Stimulated activated CD4-positive, alpha-beta T cell treated with anti-CD3 and anti-CD28 coated beads, Interleukin-2, amount 100 ng/mL, for 24 hours (primary cell): ENCODE measurements around the gene NEMP2.
"Not testable (repeated sequence)": the region's sequence is repeated elsewhere in the genome, so short reads cannot be mapped to it uniquely, and the experiment has no call there.

Source experiments
- DNase-seq, 2 donors: peaks; one replicate each; pipeline ENCODE4 v3.0.0-alpha.2; 2020

NEMP2 gene

DNA sequence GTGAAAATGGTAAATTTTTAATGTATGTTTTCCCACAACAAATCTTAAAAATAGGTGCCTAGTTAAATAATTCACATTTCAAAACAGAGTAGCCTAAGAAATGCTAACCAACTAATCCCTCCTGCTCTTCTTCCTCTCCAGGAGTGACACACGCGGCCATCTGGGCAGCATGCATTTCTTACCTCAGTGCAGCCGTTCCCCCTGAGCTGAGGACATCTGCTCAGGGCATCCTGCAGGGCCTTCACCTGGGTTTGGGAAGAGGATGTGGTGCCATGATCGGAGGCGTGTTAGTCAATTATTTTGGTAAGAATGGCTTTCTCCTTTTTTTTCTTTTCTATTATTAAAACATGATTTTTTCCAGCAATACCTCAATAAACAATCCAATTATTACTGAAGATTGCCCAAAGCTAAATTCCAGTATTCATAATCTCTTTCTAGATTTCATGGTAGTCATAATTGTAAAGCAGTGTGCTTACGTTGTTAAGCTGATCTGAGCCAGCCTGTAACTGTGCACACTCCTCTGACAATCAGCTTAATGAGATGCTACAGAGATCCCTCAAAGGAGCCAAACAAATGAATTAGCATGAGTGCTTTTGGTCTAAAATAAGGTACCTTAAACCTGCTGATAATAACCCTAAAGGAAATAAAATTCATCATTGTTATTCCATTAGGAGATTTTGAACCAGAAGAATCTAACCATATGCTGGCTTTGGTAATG lies 45.8 kb downstream of the NEMP2 start:
- DNase-seq, result no peak

DNA sequence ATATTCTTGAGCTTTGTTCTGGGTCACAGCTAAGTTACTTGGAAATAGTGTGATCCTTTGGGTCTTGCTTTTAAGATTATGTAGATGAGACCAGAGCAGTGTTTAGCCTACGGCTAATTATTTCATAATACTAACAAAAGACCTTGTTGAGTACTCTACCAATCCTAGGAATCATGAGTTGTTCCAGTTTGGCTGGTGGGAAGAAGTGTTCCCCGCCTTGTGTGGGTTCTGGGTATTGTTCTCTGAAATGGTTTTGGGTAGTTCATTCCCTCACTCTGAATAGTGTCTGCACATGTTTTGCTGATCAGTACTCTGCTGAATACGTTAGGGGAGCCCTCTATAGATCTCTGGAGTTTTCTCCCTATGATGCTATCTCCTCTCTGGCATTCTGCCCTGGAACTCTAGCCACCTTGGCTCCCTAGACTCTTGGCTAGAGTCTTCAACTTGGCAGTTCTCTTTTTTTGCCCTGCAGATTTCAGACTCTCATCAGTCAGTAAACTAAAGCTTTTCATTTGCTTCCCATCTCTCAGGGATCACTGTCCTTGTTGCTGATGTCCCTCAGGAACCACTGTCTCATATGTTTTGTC lies 48.4 kb downstream of the NEMP2 start:
- no peak for DNase-seq

DNA sequence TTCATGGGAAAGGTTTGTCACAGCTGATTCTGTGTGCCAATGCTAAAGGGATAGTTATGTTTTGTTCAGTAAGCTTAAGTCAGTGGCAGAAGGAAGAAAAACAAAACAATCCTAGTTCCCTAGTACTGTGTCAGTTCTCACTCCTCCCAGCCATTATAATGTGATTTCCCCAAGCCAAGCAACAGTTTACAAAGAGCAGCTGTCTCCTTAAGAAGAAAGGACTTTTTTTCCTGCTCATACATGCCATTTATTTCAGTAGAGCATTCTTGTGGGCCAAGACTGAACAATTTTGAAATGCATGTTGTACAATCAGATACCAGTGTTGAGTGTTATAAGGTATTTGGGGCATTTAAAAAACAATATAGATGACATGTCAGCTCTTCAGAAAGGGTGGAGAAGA lies 52.1 kb downstream of the NEMP2 start:
- DNase-seq, result no peak

DNA sequence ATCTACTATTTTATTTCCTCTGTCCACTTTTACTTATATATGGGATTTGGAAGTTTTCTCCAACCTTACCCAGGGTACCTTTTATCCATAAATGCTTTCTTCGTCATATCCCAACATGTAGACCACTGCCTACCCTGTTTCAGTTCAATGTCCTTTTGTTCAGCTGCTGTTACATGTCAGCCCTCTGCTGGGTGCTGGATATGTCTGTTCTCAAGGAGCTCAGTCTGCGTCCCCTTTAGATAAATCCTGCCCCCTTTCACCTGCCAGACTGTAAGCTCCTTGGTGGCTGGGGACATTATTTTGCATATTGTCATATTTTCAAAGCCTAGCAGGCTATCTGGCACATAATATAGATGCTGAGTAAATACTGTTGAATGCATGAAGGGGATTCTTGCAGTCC lies 53.2 kb downstream of the NEMP2 start:
- no peak for DNase-seq

DNA sequence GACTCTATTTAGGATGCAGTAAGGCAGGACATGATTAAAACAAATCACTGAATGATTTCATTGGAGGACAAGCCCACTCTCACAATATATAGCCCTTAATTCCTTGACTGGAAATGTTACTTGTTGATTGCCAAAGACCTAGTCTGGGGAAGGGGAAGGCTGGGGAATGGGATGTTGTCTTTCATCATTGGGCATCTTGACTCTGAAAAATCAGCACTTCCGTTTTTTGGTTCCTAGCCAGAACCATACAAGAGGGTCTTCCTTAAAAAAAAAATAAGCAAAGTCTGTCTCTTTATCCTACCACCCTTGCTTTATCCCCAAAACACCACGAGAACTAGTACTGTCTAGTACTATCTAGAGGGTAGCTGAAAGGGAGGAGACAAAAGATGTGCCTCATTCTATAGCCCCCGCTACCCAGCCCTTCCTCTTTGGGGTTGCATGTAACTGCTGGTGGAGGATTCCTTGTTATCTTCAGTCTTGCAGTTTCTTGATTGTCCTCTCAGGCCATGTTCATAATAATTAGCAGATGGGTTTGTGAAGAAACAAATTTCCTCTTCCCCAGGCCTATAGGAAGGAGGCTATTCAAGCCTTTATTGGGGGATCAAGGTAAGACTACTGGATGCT lies 55.8 kb downstream of the NEMP2 start:
- DNase-seq, result no peak

DNA sequence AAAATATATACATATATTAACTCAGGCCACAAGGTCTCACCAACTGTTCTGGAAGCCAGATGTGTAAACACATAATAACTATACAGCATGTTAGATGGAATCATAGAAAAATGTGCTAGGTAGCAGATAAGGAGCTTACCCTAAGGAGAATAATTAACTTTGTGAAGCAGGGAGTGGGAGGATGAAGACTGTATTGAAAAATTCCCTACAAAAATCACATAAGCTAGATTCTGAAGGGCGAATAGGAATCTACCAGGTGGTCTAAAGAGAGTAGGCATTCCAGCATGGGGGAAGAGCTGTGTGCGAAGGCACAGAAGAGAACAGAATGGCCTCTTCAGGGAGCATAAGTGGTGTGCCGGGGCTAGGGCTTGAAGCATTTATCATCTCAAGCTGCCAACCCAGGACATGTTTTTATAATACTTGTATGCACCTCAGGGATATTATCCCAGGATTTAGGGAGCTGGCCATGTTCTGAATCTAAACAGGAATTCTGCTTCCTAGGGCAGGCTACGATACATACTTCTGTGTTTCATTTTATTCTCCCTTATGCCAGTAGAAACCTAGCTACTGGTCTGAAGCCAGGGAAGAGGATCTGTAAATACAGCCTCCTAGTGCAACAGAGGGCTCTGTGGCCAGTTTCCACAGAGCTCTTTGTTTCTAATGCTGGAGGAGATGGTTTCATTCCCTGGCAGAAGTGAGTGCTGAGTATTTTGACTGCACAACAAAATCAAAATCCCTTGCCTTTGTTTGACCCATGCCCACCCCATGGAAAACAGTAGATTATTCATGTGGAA lies 56.7 kb downstream of the NEMP2 start:
- DNase-seq, result no peak

DNA sequence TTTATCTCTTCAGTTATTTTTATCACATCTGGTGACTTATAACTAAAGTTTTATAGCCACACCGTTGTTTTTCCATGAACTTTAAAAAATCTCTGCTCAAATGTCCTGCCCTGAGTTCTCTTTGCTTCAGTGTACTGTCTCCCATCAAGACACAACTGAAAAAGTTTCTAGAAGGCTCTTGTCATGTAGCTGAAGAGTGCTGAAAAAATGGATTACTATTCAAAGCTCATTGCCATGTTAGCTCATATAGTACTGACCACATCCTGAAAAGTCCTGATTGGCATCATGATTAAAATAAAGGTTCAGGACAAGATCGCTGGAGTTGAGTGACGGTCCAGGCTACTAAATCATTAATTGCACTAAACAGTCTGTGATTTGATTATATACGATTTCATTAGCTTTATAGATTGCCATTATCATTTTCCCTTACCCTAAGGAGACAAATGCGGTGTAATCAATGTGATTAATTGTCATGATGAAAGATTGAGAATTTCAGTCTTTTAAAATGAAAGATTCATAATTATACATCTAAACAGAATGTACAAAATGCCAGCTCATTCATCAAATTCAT lies 64.2 kb downstream of the NEMP2 start:
- DNase-seq, result no peak

DNA sequence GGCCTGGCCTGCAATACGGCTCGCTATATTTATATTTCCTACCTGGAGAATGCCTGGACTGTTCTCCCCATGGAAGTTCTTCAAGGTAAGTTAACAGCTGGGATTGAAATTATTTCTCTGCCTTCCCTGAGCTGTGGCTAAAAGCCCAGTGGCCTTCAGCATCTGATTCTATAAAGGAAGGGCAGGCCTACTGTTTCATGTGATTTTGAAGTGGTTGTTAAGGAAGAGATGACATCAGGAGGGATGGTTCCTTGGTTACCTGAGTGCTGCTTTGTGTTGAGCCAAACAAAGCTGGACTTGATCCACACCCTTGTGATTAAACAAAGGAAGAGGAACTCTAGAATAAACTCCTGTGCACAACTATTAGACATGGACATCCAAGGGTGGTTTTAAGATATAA lies 64.8 kb downstream of the NEMP2 start:
- no peak for DNase-seq

DNA sequence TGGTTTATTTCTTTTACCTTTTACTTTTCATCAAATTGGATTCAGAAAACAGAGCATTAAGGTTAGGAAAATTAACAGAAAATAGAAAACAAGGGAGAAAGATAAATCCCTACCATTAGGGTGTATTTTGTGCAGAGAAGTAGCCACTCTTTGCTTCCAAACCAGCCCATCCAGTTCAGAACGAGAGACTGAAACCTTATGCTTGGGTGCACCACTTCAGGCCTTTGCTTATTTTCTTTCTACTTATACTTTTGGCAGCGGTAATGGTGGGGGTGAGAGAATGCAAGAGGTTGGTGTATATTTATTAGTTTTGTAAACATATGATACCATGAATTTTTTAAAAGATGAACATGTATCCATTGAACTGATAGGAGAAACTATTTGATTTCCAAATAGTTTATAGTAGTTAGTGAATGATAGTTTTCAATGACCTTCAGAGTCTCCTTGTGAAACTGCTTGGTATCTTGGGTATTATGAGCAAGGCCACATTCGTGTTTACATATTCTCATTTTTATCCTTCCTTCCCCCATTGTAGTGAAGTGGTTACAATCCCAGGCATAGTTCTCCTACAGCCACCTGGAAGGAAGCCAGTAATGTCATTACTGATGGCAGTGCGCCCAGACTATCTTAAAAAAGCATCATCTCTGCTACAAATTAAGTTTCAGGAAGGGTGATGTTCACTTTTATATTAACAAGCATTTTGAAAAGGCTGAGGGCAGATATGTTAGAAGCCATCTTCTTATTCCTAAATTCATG lies 65.5 kb downstream of the NEMP2 start:
- no peak for DNase-seq

DNA sequence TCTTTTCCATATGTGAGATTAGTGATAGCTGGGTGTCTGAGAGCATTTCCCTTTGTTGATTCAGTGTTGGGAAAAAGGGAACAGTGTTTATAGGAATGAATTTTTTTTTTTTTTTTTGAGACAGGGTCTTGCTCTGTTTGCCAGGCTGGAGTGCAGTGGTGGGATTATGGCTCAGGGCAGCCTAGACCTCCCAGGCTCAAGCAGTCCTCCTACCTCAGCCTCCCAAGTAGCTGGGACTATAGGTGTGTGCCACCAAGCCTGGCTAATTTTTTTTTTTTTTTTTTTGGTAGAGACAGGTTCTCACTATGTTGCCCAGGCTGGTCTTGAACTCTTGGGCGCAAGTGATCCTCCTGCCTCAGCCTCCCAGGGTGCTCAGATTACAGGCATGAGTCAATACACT lies 66.2 kb downstream of the NEMP2 start:
- DNase-seq, result not testable (repeated sequence)

DNA sequence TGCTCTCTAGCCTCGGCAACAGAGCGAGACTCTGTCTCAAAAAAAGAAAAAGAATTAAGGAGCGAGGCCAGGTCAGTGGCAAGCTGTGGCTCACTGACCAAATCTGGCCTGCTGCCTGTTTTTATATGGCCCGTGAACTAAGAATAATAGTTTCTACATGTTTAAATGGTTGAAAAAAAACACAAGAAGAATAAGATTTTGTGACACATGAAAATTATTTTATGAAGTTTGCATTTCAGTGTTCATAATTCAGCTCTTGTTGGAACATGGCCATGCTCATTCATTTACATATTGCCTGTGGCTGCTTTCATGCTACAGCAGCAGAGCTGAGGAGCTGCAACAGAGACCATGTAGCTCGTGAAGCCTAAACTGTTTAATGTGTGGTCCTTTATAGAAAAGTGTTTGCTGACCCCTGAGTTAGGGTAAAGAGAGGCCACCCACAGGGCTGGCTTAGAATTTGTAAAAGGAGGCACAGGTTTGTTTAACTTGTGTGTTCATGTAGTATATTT lies 66.9 kb downstream of the NEMP2 start:
- no peak for DNase-seq

DNA sequence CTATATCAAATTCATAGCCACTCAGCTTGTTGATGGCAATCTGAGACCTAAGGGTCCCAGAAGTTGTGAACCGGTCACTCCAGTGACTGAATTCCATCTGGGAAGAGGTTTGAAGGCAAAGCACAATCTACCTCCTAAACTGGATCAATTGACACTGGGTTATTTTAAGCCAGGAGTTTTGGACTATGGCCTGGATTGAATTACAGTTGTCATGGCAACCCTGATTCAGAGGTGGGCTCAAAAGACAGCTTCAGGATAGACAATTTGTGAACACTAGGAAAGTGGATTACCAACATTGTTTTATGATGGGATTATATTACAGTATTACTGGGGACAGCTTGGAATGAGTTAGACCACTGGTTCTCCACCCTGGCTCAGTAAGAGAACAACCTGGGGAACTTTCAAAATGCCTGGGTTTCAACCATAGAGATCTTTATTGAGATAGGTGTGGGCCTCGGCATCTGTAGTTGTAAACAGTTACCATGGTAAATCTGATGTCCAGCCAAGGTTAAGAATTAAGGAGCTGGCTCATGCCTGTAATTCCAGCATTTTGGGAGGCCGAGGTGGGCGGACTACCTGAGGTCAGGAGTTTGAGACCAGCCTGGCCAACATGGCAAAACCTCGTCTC lies 67.6 kb downstream of the NEMP2 start:
- DNase-seq, result no peak

DNA sequence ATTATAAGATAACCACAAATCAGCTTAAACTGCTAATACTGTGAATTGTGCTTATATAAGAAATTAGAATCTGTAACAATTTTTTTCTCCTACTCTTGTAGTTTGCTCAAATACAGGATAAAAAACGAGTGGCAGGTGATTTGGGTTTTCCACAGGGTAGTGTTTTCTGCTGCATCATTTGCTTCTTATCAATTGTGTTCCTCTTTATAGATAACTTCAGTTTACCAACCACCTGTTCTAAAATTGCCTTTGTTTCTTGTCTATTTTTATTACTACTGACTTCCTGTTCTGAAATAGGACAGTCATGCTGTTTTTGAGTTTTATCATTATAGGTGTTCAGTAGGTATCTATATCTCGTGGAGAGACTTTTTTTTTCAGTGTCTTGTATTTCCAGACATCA lies 69.5 kb downstream of the NEMP2 start:
- DNase-seq, result no peak

DNA sequence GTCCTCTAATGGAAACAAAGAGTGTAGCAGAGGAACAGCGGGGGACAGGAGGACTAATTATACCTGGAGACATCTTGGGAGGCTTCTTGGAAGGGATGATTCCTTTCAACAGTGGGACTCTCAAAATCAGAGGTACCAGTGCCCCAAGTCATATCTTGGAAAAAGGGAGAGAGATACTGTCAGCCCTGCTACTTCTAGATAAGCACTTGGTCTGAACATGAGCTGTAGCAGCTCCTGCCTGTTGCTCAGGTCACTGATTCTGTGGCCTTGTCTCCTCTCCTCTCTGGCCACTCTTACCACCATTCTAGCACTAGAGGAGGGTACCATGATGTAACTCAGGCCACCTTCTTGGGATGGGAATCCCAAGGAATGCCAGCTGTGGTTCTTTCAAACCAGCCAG lies 71.9 kb downstream of the NEMP2 start:
- no peak for DNase-seq

DNA sequence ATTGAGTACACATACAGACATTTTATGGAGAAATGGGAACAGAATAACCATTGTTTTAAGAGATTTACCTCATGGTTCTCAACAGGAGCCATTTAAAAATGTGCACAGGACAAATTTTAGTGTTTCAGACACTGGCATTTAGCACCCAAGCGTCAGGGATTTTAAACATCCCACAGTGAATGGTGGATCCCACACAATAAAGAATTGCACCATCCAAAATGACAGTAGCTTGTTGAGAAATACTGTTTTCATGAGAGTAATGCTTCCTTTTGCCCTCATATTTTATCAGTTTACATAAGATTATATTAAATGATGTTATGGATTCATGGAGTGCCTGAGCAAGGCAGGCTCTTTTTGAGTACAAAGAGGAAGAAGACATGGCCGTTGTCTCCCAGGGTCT lies 72.3 kb downstream of the NEMP2 start:
- DNase-seq, result no peak

DNA sequence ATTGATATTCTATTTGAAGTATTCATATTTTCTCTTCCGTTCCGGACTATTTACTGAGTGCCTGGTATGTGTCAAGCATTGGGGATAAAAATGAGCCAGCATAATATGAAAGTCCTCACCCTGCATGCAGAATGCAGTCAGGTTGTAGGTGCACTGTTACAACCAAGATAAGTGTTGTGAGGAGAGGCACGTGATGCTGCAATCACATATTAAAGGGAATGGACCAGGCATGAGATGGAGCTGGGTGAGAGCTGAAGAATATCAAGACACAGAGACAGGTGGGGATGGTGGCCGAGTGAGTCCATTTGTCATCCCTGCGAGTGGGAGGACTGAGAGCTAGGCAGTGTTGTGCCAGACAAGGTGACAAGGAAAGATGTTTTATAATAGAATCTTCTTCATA lies 74.0 kb downstream of the NEMP2 start:
- DNase-seq, result no peak

DNA sequence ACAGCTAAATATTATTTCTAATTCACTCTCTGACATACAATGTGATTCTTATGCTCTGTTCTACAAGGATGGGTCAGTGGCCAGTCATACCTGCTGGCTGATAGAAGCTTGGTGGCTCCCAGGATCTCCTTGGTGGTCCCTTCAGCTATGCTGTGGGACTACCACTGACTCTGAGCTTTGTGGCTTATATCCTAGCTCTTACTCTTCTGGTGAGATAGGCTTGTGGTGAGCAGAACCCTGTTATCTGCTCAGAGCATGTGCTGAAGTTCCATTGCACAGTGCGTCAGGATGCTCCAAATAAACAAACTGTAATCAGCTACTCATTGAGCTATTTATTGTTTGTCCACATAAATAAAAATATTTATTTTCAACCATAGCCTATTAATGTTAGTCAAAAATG lies 74.6 kb downstream of the NEMP2 start:
- DNase-seq, result no peak

DNA sequence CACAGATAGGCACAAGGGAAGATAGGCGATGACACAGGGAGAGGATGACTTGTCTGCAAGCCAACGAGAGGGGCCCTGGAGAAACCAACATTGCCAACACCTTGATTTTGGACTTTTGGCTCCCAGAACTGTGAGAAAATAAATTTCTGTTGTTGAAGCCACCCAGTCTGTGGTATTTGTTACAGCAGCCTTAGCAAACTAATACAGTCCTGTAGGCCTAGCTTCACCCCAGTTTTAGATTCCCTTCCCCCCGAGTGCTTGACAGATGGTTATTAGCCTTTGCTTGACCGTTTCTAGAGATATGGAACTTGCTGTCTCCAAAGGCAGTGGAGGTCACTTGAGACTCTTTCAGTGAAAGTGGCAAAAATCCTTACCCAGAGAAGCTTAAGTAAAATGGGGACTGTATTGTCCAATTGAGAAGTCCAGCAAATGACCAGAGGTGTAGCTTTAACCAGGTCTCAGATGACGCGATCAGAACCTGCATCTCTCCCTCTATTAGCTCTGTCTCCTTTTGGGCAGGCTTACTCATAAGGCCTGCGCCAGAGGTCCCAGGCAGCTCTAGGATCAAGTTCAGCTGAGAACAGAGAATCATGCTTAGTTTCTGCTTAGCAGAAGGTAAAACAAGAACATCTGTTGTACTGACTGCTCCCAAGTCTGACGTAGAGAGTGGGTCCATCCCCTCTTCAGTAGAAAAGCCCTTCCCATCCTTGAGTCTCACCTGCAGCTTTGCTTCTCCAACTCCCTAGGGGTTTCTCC lies 76.0 kb downstream of the NEMP2 start:
- no peak for DNase-seq

DNA sequence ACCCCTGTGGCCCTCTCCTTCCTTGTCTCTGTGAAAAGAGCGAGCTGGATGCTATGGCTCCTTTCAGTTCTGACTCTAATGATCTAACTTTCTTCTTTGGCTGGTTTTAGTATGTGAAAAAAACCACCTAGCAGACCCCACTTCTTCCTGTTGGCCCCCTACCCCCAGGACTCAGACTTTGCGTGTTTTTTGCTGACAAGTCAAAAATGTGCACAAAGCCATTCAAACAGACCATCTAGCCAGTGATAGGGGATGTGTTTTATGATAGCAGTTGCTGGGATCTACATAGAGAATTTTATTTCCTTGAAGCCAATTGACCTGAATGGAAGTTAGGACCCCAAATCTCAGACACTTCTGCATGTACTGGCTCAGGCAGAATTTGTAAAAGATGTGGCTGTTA lies 77.3 kb downstream of the NEMP2 start:
- DNase-seq, result no peak

DNA sequence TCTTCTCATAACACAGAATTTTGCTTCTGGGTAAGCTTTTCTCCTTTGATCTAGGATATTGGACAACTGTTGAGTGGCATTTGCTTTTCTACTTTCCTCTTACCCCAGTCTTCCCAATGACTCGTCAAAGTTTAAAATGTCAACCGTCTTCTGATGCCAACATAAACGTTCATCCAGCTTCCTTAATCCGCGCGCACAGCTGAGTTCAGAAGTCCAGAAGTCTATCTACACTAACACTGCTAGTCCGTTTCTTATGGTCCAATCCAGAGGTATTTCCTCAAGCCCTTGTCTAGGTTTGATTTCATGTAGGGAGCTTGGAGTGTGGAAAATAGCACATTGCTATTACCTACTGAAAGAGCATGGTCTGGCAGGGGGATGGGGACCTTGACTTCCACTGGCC lies 77.7 kb downstream of the NEMP2 start:
- DNase-seq, result no peak
